PC-9 (cell line): Measurements from ENCODE around the gene KIAA0513. TPM values are rescaled to one million over a fixed set of nuclear protein-coding genes. Genes with fewer than 3 reads are reported as not detected.

Experiments used
- BruUV-seq: library from RNA; stranded (reverse); fragments of 400-500 nt; replicated peaks from 2 replicates; lab custom pipeline; 2021; lab: Mats Ljungman, UMichigan
- CTCF ChIA-PET: fragments of 300-600 bp; sonication (Branson Sonifier 250); formaldehyde crosslinking; loops from one replicate; lab custom pipeline; 2022; ENCODE audit warnings: antibody characterized with exemption; lab: Charles Lee
- POLR2A ChIA-PET: fragments of 300-600 bp; sonication (Branson Sonifier 250); formaldehyde crosslinking; loops from one replicate; lab custom pipeline; 2022; ENCODE audit warnings: antibody characterized with exemption; ENCODE audit not compliant: unreplicated experiment; lab: Charles Lee
- DNase-seq, 2 experiments: peaks; one replicate each; pipeline versions ENCODE4 v3.0.0 to v3.0.0-alpha.2; 2015 to 2022; ENCODE audit warnings: mixed read lengths in 1 of 2
- H2AFZ ChIP-seq: fragments of 200-600 bp; sonication (generic); 2 replicates; pipeline ENCODE4 v1.8.1; 2017; ENCODE audit warnings: antibody characterized with exemption
- H3F3A ChIP-seq: fragments of 200-600 bp; sonication (generic); 2 replicates; pipeline ENCODE4 v1.8.1; 2017; ENCODE audit warnings: antibody characterized with exemption, mild to moderate bottlenecking, low read depth; ENCODE audit not compliant: insufficient read depth
- H3K27ac ChIP-seq: fragments of 200-600 bp; sonication (generic); 2 replicates; pipeline ENCODE4 v1.6.1; 2016; ENCODE audit warnings: mixed run types
- H3K27me3 ChIP-seq: fragments of 200-600 bp; sonication (generic); 2 replicates; pipeline ENCODE4 v1.6.1; 2016; ENCODE audit warnings: low read depth, mixed run types; ENCODE audit not compliant: insufficient read depth
- H3K36me3 ChIP-seq: fragments of 200-600 bp; sonication (generic); 2 replicates; pipeline ENCODE4 v1.6.1; 2016; ENCODE audit warnings: low read depth, mixed run types
- H3K4me1 ChIP-seq: fragments of 200-600 bp; sonication (generic); replicated peaks from 2 replicates; pipeline ENCODE4 v1.6.1; 2016; ENCODE audit warnings: mixed run types; ENCODE audit not compliant: insufficient read depth
- H3K4me2 ChIP-seq: fragments of 200-600 bp; sonication (generic); 2 replicates; pipeline ENCODE4 v1.6.1; 2017; ENCODE audit warnings: mixed run types
- H3K4me3 ChIP-seq: fragments of 200-600 bp; sonication (generic); 2 replicates; pipeline ENCODE4 v1.6.1; 2016; ENCODE audit warnings: mixed run types
- H3K79me2 ChIP-seq: fragments of 200-600 bp; sonication (generic); 2 replicates; pipeline ENCODE4 v1.6.1; 2017; ENCODE audit warnings: low read depth, mixed run types
- H3K9me2 ChIP-seq: fragments of 200-600 bp; sonication (generic); 2 replicates; pipeline ENCODE4 v1.8.1; 2017; ENCODE audit warnings: mild to moderate bottlenecking; ENCODE audit not compliant: insufficient read depth
- H3K9me3 ChIP-seq: fragments of 200-600 bp; sonication (generic); 2 replicates; pipeline ENCODE4 v1.8.1; 2016; ENCODE audit warnings: low read depth; ENCODE audit not compliant: insufficient read depth
- H4K20me1 ChIP-seq: fragments of 200-600 bp; sonication (generic); 2 replicates; pipeline ENCODE4 v1.8.1; 2017; ENCODE audit not compliant: insufficient read depth
- EZH2 ChIP-seq: fragments of 200-600 bp; sonication (generic); IDR thresholded peaks from 2 replicates; pipeline ENCODE4 v1.8.0; 2017; ENCODE audit warnings: antibody characterized with exemption, low read depth
- intact Hi-C: fragments of 100-400 bp; cut with micrococcal nuclease; formaldehyde crosslinking; loops from one replicate; pipeline ENCODE4 v1.10.0; 2022; ENCODE audit not compliant: unreplicated experiment
- total RNA-seq: library from RNA; stranded (reverse); gene quantifications from 2 replicates; pipeline ENCODE4 v1.2.3, GENCODE V29; 2021
- TF ChIP-seq, protein P1 (sequence below): fragments of 200-600 bp; sonication (generic); conservative IDR thresholded peaks from 2 replicates; pipeline ENCODE4 v1.6.1; 2017; ENCODE audit warnings: mixed run types, antibody characterized with exemption, mild to moderate bottlenecking, moderate library complexity

The KIAA0513 gene
- total RNA-seq, 1 experiment from 2014 or later, result 4.3 TPM

DNA sequence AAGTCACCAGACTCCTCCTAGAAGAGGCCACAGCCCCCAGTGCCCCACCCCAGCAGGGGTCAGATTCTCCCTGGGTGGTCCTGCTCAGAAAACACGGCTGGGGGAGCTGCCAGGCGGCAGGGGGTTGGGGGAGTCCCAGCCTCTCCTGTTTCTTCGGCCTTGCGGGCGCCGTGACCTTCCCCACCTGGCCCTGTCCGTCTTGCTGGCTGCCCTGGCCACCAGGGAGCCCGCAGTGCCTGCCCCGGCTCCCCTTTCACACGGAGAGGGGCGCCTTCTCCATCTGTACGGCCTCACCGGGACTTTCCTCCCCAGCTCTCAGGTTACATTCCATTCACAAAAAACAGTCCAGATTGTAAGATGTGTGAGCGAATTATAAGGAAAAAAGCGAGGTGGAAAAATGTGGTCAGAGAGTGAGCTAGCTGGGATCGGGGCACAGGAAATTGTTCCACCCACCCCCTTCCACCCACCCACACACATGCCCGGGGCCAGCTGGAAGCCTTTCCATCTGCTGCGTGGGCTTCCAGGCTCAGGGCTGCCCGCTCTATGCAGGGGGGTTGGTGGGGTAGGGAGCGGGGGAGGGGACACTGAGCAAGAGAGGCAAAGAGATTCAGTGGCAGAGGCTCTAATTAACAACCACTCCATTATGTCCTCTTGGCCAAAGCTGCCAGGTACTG is 99.2 kb downstream of the KIAA0513 start:
- H3K27me3 ChIP-seq, result no peaks in the 10 kb centered on the region
- H3K36me3 ChIP-seq, result no peaks in the 10 kb centered on the region
- POLR2A ChIA-PET, result interaction anchor here (0.6 to 0.8 kb wide), 2 partner anchors 173 to 630 kb away, joined by 4 to 7 read pairs; no protein-coding TSS in a partner anchor
- no peak overlapping the region for H2AFZ ChIP-seq
- DNase-seq, result no peak
- H4K20me1 ChIP-seq, result no peaks in the 10 kb centered on the region; the same call in 1 of the 2 replicates
- H3F3A ChIP-seq, result peaks cover 16% of the 10 kb centered on the region; the same call in 1 of the 2 replicates
- no peak overlapping the region for H3K27ac ChIP-seq
- no peak overlapping the region; the same call in 1 of the 2 replicates for H3K4me2 ChIP-seq
- no peaks in the 10 kb centered on the region for H3K9me2 ChIP-seq
- no peak for TF ChIP-seq EZH2
- TF ChIP-seq, protein P1, sequence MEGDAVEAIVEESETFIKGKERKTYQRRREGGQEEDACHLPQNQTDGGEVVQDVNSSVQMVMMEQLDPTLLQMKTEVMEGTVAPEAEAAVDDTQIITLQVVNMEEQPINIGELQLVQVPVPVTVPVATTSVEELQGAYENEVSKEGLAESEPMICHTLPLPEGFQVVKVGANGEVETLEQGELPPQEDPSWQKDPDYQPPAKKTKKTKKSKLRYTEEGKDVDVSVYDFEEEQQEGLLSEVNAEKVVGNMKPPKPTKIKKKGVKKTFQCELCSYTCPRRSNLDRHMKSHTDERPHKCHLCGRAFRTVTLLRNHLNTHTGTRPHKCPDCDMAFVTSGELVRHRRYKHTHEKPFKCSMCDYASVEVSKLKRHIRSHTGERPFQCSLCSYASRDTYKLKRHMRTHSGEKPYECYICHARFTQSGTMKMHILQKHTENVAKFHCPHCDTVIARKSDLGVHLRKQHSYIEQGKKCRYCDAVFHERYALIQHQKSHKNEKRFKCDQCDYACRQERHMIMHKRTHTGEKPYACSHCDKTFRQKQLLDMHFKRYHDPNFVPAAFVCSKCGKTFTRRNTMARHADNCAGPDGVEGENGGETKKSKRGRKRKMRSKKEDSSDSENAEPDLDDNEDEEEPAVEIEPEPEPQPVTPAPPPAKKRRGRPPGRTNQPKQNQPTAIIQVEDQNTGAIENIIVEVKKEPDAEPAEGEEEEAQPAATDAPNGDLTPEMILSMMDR, result no peak
- intact Hi-C loops, result no loop called here
- no peaks in the 10 kb centered on the region for H3K4me1 ChIP-seq
- H3K9me3 ChIP-seq, result no peaks in the 10 kb centered on the region
- no peaks in the 10 kb centered on the region for H3K79me2 ChIP-seq
- CTCF ChIA-PET, result interaction anchor here (2.1 kb wide), 1 partner anchor 12 kb away, joined by 7 read pairs; no protein-coding TSS in a partner anchor
- H3K4me3 ChIP-seq, result no peak overlapping the region
- BruUV-seq, result no TSS peak

DNA sequence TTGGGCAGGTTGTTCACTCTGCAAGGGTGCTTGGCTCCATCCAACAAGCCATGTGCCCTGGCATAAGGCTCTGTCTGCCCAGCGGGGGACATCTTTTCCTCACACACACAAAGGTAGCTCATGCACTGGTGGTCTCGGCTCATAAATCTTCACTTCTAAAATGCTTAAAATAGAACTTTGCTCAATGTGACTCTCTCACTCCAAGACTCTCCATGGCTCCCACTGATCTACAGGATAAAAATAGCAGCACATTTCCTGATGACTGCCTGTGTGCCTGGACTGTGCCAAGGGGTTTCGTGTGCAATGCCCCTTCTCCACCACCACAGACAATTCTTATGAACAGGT is 99.8 kb downstream of the KIAA0513 start:
- DNase-seq, result no peak
- CTCF ChIA-PET, result interaction anchor here (2.1 kb wide), 1 partner anchor 12 kb away, joined by 7 read pairs; no protein-coding TSS in a partner anchor
- POLR2A ChIA-PET, result interaction anchor here (0.6 to 0.8 kb wide), 2 partner anchors 173 to 630 kb away, joined by 4 to 7 read pairs; no protein-coding TSS in a partner anchor

DNA sequence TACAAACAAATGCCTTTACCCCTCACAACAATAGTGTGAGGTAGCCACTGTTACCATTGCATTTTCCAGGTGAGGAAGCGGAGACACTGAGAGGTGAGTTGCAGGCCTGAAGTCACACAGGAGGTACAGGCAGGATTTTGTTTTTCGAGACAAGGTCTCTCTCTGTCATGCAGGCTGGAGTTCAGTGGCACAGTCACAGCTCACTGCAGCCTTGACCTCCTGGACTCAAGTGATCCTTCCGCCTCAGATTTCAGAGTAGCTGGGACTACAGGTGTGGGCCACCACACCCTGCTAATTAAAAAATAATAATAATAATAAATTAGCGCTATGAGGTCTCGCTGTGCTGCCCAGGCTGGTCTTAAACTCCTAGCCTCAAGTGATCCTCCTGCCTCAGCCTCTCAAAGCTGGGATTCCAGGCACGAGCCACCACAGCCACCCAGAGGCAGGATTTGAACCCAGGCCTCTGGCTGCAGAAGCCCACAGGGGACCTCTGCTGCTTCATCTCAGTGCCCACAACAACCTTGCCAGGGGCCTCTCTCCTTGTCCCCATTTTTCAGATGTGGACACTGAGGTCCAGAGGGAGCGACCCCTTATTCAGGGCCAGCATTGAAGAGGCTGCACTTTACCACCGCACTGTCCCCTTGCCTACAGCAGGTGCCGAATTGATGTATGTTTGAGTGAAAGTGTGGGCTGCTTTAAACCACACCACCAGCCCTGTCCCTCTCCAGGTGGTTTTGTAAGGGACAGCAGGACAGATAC is 100.7 kb downstream of the KIAA0513 start:
- no peaks in the 10 kb centered on the region for H3K27me3 ChIP-seq
- BruUV-seq, result no TSS peak
- DNase-seq, result no peak
- no peaks in the 10 kb centered on the region for H3K4me1 ChIP-seq
- no peak overlapping the region for H3K4me2 ChIP-seq
- no peaks in the 10 kb centered on the region; the same call in 1 of the 2 replicates for H4K20me1 ChIP-seq
- intact Hi-C loops, result no loop called here
- peaks cover 16% of the 10 kb centered on the region; the same call in 1 of the 2 replicates for H3F3A ChIP-seq
- H3K27ac ChIP-seq, result no peak overlapping the region
- no peaks in the 10 kb centered on the region for H3K36me3 ChIP-seq
- H3K4me3 ChIP-seq, result no peak overlapping the region
- TF ChIP-seq EZH2, result no peak
- TF ChIP-seq, protein P1, result no peak
- no peaks in the 10 kb centered on the region for H3K9me2 ChIP-seq
- H3K79me2 ChIP-seq, result no peaks in the 10 kb centered on the region
- no peak overlapping the region for H2AFZ ChIP-seq
- ChIA-PET CTCF (no interaction called here), POLR2A (no interaction called here)
- no peaks in the 10 kb centered on the region for H3K9me3 ChIP-seq

More for the DNA sequence above, 99.8 kb downstream of the KIAA0513 start:
- Histone ChIP-seq H3K36me3 (no peaks in the 10 kb centered on the region), H2AFZ (no peak overlapping the region), H3K9me3 (no peaks in the 10 kb centered on the region), H3K4me3 (no peak overlapping the region), H3K27me3 (no peaks in the 10 kb centered on the region), H4K20me1 (no peaks in the 10 kb centered on the region; the same call in 1 of the 2 replicates), H3K27ac (no peak overlapping the region), H3K9me2 (no peaks in the 10 kb centered on the region), H3K4me1 (no peaks in the 10 kb centered on the region), H3F3A (peaks cover 16% of the 10 kb centered on the region; the same call in 1 of the 2 replicates), H3K79me2 (no peaks in the 10 kb centered on the region), H3K4me2 (no peak overlapping the region)
- intact Hi-C loops, result no loop called here
- TF ChIP-seq, protein P1, result no peak
- no peak for TF ChIP-seq EZH2
- BruUV-seq, result no TSS peak
